ENCODE data around the gene FGFR2. TPM values are rescaled to one million over a fixed set of nuclear protein-coding genes. Genes with fewer than 3 reads are reported as not detected.

The FGFR2 gene
- total RNA-seq, 6 donors from 2014 or later: 36.7 to 83.7 (median 64.1) TPM

GRCh38 chr10:121573538-121573941 lies 24.7 kb downstream of the FGFR2 start:
- H3K4me3 ChIP-seq: no peak overlapping the region
- WGBS, 2 donors: 66 to 70% methylated on average over 8 of the region's 8 CpGs

DNA sequence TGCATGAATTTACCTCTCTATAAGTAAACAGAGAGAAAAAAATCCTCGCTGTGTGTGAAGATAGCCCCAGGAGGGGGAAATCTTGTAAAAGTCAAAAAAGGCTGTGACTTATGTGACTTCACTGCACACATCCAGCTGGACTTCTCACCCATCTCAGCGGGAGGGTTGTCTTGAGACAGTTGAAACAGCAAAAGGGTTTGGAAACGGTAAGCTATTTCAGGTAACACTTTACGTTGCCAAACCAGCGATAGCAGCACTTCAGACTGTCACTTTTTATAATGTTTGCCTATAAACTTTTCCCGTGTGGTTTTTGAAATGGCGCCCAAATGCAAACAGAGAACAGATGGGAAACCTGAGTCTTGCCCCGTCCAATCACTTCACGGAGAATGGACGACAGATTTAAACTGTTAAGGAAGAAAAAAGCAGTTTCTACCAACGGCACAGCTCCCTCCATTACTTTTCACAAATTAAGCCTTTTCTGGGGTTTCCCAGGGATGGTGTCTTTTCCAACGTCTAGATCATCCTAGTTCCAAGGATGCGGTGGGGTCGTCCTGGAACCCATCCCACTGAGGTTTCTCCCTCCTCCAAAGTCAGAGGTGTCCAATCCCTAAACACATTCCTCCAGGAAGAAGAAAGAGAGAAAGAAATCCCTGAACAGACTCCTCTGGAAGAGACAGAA lies 25.2 kb downstream of the FGFR2 start:
- Histone ChIP-seq H3K27ac (no peak overlapping the region), H3K4me3 (no peak overlapping the region), H3K4me1 (peaks cover 0 to 12% (median 0%) of the 10 kb centered on the region in 4 donors), H3K36me3 (no peaks in the 10 kb centered on the region), H3K9me3 (no peaks in the 10 kb centered on the region), H3K27me3 (no peaks in the 10 kb centered on the region)
- DNase-seq (no peak), ATAC-seq (ENCODE audit: low FRiP score in 2 of 2) (no peak)
- TF ChIP-seq EP300 (IDR thresholded peaks at IDR 0.05) (no peak), POLR2AphosphoS5 (IDR thresholded peaks at IDR 0.05) (no peak), CTCF (IDR thresholded peaks at IDR 0.05) (no peak), POLR2A (IDR thresholded peaks at IDR 0.05) (no peak)
- 42 to 49% methylated on average over 14 of the region's 14 CpGs for WGBS, 2 donors

More at GRCh38 chr10:121573538-121573941, 24.7 kb downstream of the FGFR2 start:
- no peak for ATAC-seq (ENCODE audit: low FRiP score in 2 of 2)
- TF ChIP-seq EP300 (IDR thresholded peaks at IDR 0.05): no peak
- TF ChIP-seq POLR2A (IDR thresholded peaks at IDR 0.05): no peak
- TF ChIP-seq CTCF (IDR thresholded peaks at IDR 0.05): no peak
- TF ChIP-seq POLR2AphosphoS5 (IDR thresholded peaks at IDR 0.05): no peak
- peaks cover 0 to 12% (median 0%) of the 10 kb centered on the region in 4 donors for H3K4me1 ChIP-seq
- no peaks in the 10 kb centered on the region for H3K36me3 ChIP-seq
- H3K27me3 ChIP-seq: no peaks in the 10 kb centered on the region
- H3K9me3 ChIP-seq: no peaks in the 10 kb centered on the region
- H3K27ac ChIP-seq: no peak overlapping the region
- DNase-seq: no peak

GRCh38 chr10:121570315-121570714 lies 27.9 kb downstream of the FGFR2 start:
- 72 to 88% methylated on average over 5 of the region's 5 CpGs for WGBS, 2 donors
- Histone ChIP-seq H3K36me3 (no peaks in the 10 kb centered on the region), H3K4me3 (no peak overlapping the region), H3K9me3 (no peaks in the 10 kb centered on the region), H3K27ac (no peak overlapping the region), H3K4me1 (peaks cover 0 to 7% (median 0%) of the 10 kb centered on the region in 4 donors), H3K27me3 (no peaks in the 10 kb centered on the region)
- DNase-seq (no peak), ATAC-seq (ENCODE audit: low FRiP score in 2 of 2) (no peak)
- no peak for TF ChIP-seq EP300 (IDR thresholded peaks at IDR 0.05)
- TF ChIP-seq POLR2AphosphoS5 (IDR thresholded peaks at IDR 0.05): no peak
- no peak for TF ChIP-seq CTCF (IDR thresholded peaks at IDR 0.05)
- TF ChIP-seq POLR2A (IDR thresholded peaks at IDR 0.05): no peak

DNA sequence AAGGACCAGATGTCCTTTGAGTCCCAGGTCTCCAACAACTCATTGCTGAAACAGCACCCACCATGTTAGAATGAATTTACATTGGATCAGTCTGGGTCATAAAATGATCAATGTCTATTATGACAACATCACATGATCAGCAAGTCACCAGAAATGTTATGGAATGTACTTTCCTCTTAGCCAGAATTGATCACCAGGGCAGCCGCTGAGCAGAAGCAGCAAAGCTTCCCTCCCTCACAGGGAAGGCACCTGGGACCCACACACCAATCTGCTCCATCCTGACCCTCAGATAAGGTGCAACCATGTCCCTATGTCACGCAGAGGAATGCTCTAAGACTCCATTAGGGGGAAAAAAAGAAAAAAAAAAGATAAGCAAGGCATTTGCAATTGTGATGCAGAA lies 30.0 kb downstream of the FGFR2 start:
- Histone ChIP-seq H3K27me3 (no peaks in the 10 kb centered on the region), H3K4me1 (peaks cover 0 to 4% (median 0%) of the 10 kb centered on the region in 4 donors), H3K27ac (no peak overlapping the region), H3K9me3 (no peaks in the 10 kb centered on the region), H3K36me3 (no peaks in the 10 kb centered on the region), H3K4me3 (no peak overlapping the region)
- 71 to 73% methylated on average over 2 of the region's 2 CpGs for WGBS, 2 donors
- no peak for TF ChIP-seq POLR2A (IDR thresholded peaks at IDR 0.05)
- TF ChIP-seq EP300 (IDR thresholded peaks at IDR 0.05): no peak
- DNase-seq (no peak), ATAC-seq (ENCODE audit: low FRiP score in 2 of 2) (no peak)

- H3K36me3 ChIP-seq: no peaks in the 10 kb centered on the region
- no peaks in the 10 kb centered on the region for H3K27me3 ChIP-seq
- DNase-seq (no peak), ATAC-seq (ENCODE audit: low FRiP score in 2 of 2) (no peak)
- H3K27ac ChIP-seq: no peak overlapping the region
- 82 to 86% methylated on average over 8 of the region's 8 CpGs for WGBS, 2 donors
- H3K4me1 ChIP-seq: no peaks in the 10 kb centered on the region
- H3K4me3 ChIP-seq: no peak overlapping the region
- TF ChIP-seq POLR2A (IDR thresholded peaks at IDR 0.05) (no peak), CTCF (IDR thresholded peaks at IDR 0.05) (no peak), POLR2AphosphoS5 (IDR thresholded peaks at IDR 0.05) (no peak), EP300 (IDR thresholded peaks at IDR 0.05) (no peak)
- no peaks in the 10 kb centered on the region for H3K9me3 ChIP-seq
Observed at GRCh38 chr10:121567569-121567968, 30.7 kb downstream of the FGFR2 start.
